ENCODE results near the gene PHYKPL. TPM values are rescaled to one million over a fixed set of nuclear protein-coding genes. Genes with fewer than 3 reads are reported as not detected.

The PHYKPL gene
- polyA plus RNA-seq, 1 donor (not counting 4 experiments of a cell fraction or from before 2014, with no cell fraction given): 38.8 TPM

GRCh38 chr5:178241688-178242231 is 9.2 kb upstream of the PHYKPL start:
- FAIRE-seq (no peak), DNase-seq (ENCODE audit: low read depth, low spot score) (no peak)
- Histone ChIP-seq H3K4me2 (ENCODE audit: control insufficient read depth, extremely low read depth, insufficient read depth, low read depth, low read length) (no peak overlapping the region), H3K9me1 (ENCODE audit: control insufficient read depth, extremely low read depth, insufficient read depth, low read length) (no peaks in the 10 kb centered on the region), H3K79me2 (ENCODE audit: control insufficient read depth, insufficient read depth, low read length) (no peaks in the 10 kb centered on the region), H3K27me3 (ENCODE audit: control insufficient read depth, extremely low read depth, insufficient read depth, low read length) (peaks cover 4% of the 10 kb centered on the region), H3K36me3 (ENCODE audit: control insufficient read depth in 2 of 2, extremely low read depth in 1 of 2, insufficient read depth in 2 of 2, low read length in 2 of 2) (no peaks in the 10 kb centered on the region), H2AFZ (ENCODE audit: control insufficient read depth, low read length) (no peak overlapping the region), H3K4me1 (ENCODE audit: control insufficient read depth, extremely low read depth, insufficient read depth, low read length) (peaks cover 13% of the 10 kb centered on the region), H3K9ac (ENCODE audit: control insufficient read depth, extremely low read depth, insufficient read depth, low read length) (no peak overlapping the region), H4K20me1 (ENCODE audit: control insufficient read depth, extremely low read depth, insufficient read depth, low read length) (no peaks in the 10 kb centered on the region), H3K9me3 (ENCODE audit: control insufficient read depth, low read depth, low read length) (no peaks in the 10 kb centered on the region), H3K27ac (ENCODE audit: control insufficient read depth, insufficient read depth, low read length) (no peak overlapping the region), H3K4me3 (ENCODE audit: control insufficient read depth in 2 of 3, extremely low read depth in 1 of 3, insufficient read depth in 2 of 3, low read depth in 1 of 3, low read length in 3 of 3) (no peak overlapping the region)
- no peak for TF ChIP-seq EZH2 (IDR thresholded peaks at IDR 0.05; ENCODE audit: low read length)
- TF ChIP-seq CTCF (optimal IDR thresholded peaks at IDR 0.05 in 1 of 3, IDR thresholded peaks at IDR 0.05 in 1 of 3, conservative IDR thresholded peaks at IDR 0.05 in 1 of 3; ENCODE audit: extremely low read depth in 1 of 3, insufficient read depth in 2 of 3, low read length in 3 of 3): no peak
- dilution Hi-C loops (cut with MboI; ENCODE audit: extremely low pct_ligation_motif_present, low sequenced_read_pairs): no loop called here

GRCh38 chr5:178241231-178241663 is 8.6 kb upstream of the PHYKPL start:
- TF ChIP-seq EZH2 (IDR thresholded peaks at IDR 0.05; ENCODE audit: low read length): no peak
- TF ChIP-seq CTCF (optimal IDR thresholded peaks at IDR 0.05 in 1 of 3, IDR thresholded peaks at IDR 0.05 in 1 of 3, conservative IDR thresholded peaks at IDR 0.05 in 1 of 3; ENCODE audit: extremely low read depth in 1 of 3, insufficient read depth in 2 of 3, low read length in 3 of 3): no peak
- Histone ChIP-seq H3K9ac (ENCODE audit: control insufficient read depth, extremely low read depth, insufficient read depth, low read length) (no peak overlapping the region), H2AFZ (ENCODE audit: control insufficient read depth, low read length) (no peak overlapping the region), H3K9me1 (ENCODE audit: control insufficient read depth, extremely low read depth, insufficient read depth, low read length) (no peaks in the 10 kb centered on the region), H3K27ac (ENCODE audit: control insufficient read depth, insufficient read depth, low read length) (no peak overlapping the region), H3K27me3 (ENCODE audit: control insufficient read depth, extremely low read depth, insufficient read depth, low read length) (peaks cover 4% of the 10 kb centered on the region), H3K9me3 (ENCODE audit: control insufficient read depth, low read depth, low read length) (no peaks in the 10 kb centered on the region), H4K20me1 (ENCODE audit: control insufficient read depth, extremely low read depth, insufficient read depth, low read length) (no peaks in the 10 kb centered on the region), H3K79me2 (ENCODE audit: control insufficient read depth, insufficient read depth, low read length) (no peaks in the 10 kb centered on the region), H3K4me1 (ENCODE audit: control insufficient read depth, extremely low read depth, insufficient read depth, low read length) (peaks cover 15% of the 10 kb centered on the region), H3K4me3 (ENCODE audit: control insufficient read depth in 2 of 3, extremely low read depth in 1 of 3, insufficient read depth in 2 of 3, low read depth in 1 of 3, low read length in 3 of 3) (no peak overlapping the region), H3K4me2 (ENCODE audit: control insufficient read depth, extremely low read depth, insufficient read depth, low read depth, low read length) (no peak overlapping the region), H3K36me3 (ENCODE audit: control insufficient read depth in 2 of 2, extremely low read depth in 1 of 2, insufficient read depth in 2 of 2, low read length in 2 of 2) (no peaks in the 10 kb centered on the region)
- dilution Hi-C loops (cut with MboI; ENCODE audit: extremely low pct_ligation_motif_present, low sequenced_read_pairs): no loop called here
- FAIRE-seq: no peak
- no peak for DNase-seq (ENCODE audit: low read depth, low spot score)
